ENCODE data around the gene BMPR2. TPM values are rescaled to one million over a fixed set of nuclear protein-coding genes. Genes with fewer than 3 reads are reported as not detected.

The BMPR2 gene
- total and polyA plus RNA-seq, 7 donors, result 2.5 to 74.9 (median 49.9) TPM

- Histone ChIP-seq H3K27me3 (no peaks in the 10 kb centered on the region), H3K27ac (no peak overlapping the region), H3K4me3 (no peak overlapping the region), H3K4me1 (no peaks in the 10 kb centered on the region), H3K36me3 (no peaks in the 10 kb centered on the region), H3K9me3 (no peaks in the 10 kb centered on the region)
- intact Hi-C loops (cut with DNase I), result no loop called here
- DNase-seq, result no peak
- no peak for TF ChIP-seq POLR2AphosphoS5 (IDR thresholded peaks at IDR 0.05)
- TF ChIP-seq EP300 (IDR thresholded peaks at IDR 0.05), result no peak
- 95 to 100% methylated on average over 1 of the region's 1 CpG for WGBS, 2 donors
These were observed 236.0 kb downstream of the BMPR2 start for GRCh38 chr2:202612145-202612544.

- H3K27ac ChIP-seq, result no peak overlapping the region
- no peaks in the 10 kb centered on the region for H3K9me3 ChIP-seq
- no peak for DNase-seq
- no peaks in the 10 kb centered on the region for H3K4me1 ChIP-seq
- intact Hi-C loops (cut with DNase I), result no loop called here
- TF ChIP-seq POLR2AphosphoS5 (IDR thresholded peaks at IDR 0.05) (no peak), CTCF (IDR thresholded peaks at IDR 0.05) (no peak), EP300 (IDR thresholded peaks at IDR 0.05) (no peak), POLR2A (IDR thresholded peaks at IDR 0.05) (no peak)
- H3K4me3 ChIP-seq, result no peak overlapping the region
- no peaks in the 10 kb centered on the region for H3K27me3 ChIP-seq
- no peaks in the 10 kb centered on the region for H3K36me3 ChIP-seq
- WGBS, 2 donors, result 88 to 89% methylated on average over 3 to 4 of the region's 4 CpGs
These were observed 237.4 kb downstream of the BMPR2 start for GRCh38 chr2:202613479-202613878.

Small RNA genes within 50 kb of the gene (small RNA-seq; reads per million reads assigned to genes)
- gene MTND4LP17, result 0 reads per million in 3 donors
- 0 reads per million in 3 donors for gene RN7SL753P

Other genes with a start within 250 kb of the BMPR2 start
- gene SUMO1, start 137.7 kb upstream of the BMPR2 start, total RNA-seq, result 10 to 100 TPM; 56.2 to 98.4 (median 76.1) TPM
- 100 to 1,000 TPM in 2 of 3 donors, 10 to 100 TPM in 1; 88.6 to 191 (median 159) TPM for gene SUMO1, start 137.7 kb upstream of the BMPR2 start, polyA plus RNA-seq
- 10 to 100 TPM; 35.9 to 91.1 (median 40.6) TPM for gene NOP58, start 110.6 kb upstream of the BMPR2 start, total RNA-seq
- gene NOP58, start 110.6 kb upstream of the BMPR2 start, polyA plus RNA-seq, result 10 to 100 TPM; 15.6 to 55.6 (median 22.0) TPM

All from sigmoid colon (tissue), 7 donors.